ENCODE results near the gene CUL4A. TPM values are rescaled to one million over a fixed set of nuclear protein-coding genes. Genes with fewer than 3 reads are reported as not detected.
"Not testable (repeated sequence)": the region's sequence is repeated elsewhere in the genome, so short reads cannot be mapped to it uniquely, and the experiment has no call there.

The CUL4A gene
- polyA plus RNA-seq, 6 donors from 2014 or later = 28.9 to 43.7 (median 36.8) TPM

- Mint-ChIP-seq H3K4me3 (peak overlapping the region; percentile 86 to 98 (median 96)), H3K4me1 (peaks cover 30 to 43% (median 31%) of the 10 kb centered on the region in 3 donors)
- no peak for DNase-seq
These were observed 88.9 kb downstream of the CUL4A start for GRCh38 chr13:113298043-113298945.

GRCh38 chr13:113299951-113300350 is 90.5 kb downstream of the CUL4A start:
- no peak overlapping the region for H3K4me3 Mint-ChIP-seq
- peaks cover 5 to 8% of the 10 kb centered on the region in 2 donors for H3K36me3 Mint-ChIP-seq
- H3K27ac Mint-ChIP-seq = peak overlapping the region in 3 of 6 donors; percentile 54 to 77 (median 65)
- H3K27me3 Mint-ChIP-seq = peaks cover 0 to 5% (median 0%) of the 10 kb centered on the region in 3 donors
- peaks cover 33 to 52% (median 34%) of the 10 kb centered on the region in 3 donors for H3K4me1 Mint-ChIP-seq
- DNase-seq (peak; percentile 7), ATAC-seq (ENCODE audit: low read depth in 2 of 2) (peak in 1 of 2 donors; percentile 5)
- peaks cover 0 to 6% (median 4%) of the 10 kb centered on the region in 7 donors for H3K9me3 Mint-ChIP-seq

More at GRCh38 chr13:113298043-113298945, 88.9 kb downstream of the CUL4A start:
- ATAC-seq (ENCODE audit: low read depth in 2 of 2) = no peak
- H3K27ac Mint-ChIP-seq = peak overlapping the region; percentile 83 to 99 (median 98)
- peaks cover 5 to 8% of the 10 kb centered on the region in 2 donors for H3K36me3 Mint-ChIP-seq
- peaks cover 7 to 16% (median 10%) of the 10 kb centered on the region in 3 donors for H3K27me3 Mint-ChIP-seq
- peaks cover 0 to 6% (median 4%) of the 10 kb centered on the region in 7 donors for H3K9me3 Mint-ChIP-seq

- ATAC-seq (ENCODE audit: low read depth in 2 of 2) (no peak), DNase-seq (no peak)
- H3K4me1 Mint-ChIP-seq = peaks cover 18 to 47% (median 24%) of the 10 kb centered on the region in 3 donors
- no peak overlapping the region for H3K27ac Mint-ChIP-seq
- H3K4me3 Mint-ChIP-seq = peak overlapping the region in 1 of 8 donors; percentile 16
- H3K36me3 Mint-ChIP-seq = peaks cover 0 to 8% of the 10 kb centered on the region in 2 donors
- H3K9me3 Mint-ChIP-seq = no peaks in the 10 kb centered on the region
- no peaks in the 10 kb centered on the region for H3K27me3 Mint-ChIP-seq
These were observed 93.6 kb downstream of the CUL4A start for GRCh38 chr13:113302986-113303385.

- H3K9me3 Mint-ChIP-seq = no peaks in the 10 kb centered on the region
- no peak overlapping the region for H3K27ac Mint-ChIP-seq
- peak overlapping the region in 1 of 8 donors; percentile 42 for H3K4me3 Mint-ChIP-seq
- H3K4me1 Mint-ChIP-seq = peaks cover 12 to 35% (median 15%) of the 10 kb centered on the region in 3 donors
- DNase-seq = no peak
- H3K27me3 Mint-ChIP-seq = no peaks in the 10 kb centered on the region
- H3K36me3 Mint-ChIP-seq = peaks cover 0 to 8% of the 10 kb centered on the region in 2 donors
- ATAC-seq (ENCODE audit: low read depth in 2 of 2) = no peak
These were observed 94.7 kb downstream of the CUL4A start for GRCh38 chr13:113304121-113304520.

GRCh38 chr13:113305208-113305607 is 95.8 kb downstream of the CUL4A start:
- no peak overlapping the region for H3K27ac Mint-ChIP-seq
- H3K9me3 Mint-ChIP-seq = no peaks in the 10 kb centered on the region
- ATAC-seq (ENCODE audit: low read depth in 2 of 2) (no peak), DNase-seq (no peak)
- H3K27me3 Mint-ChIP-seq = no peaks in the 10 kb centered on the region
- peaks cover 12 to 28% (median 15%) of the 10 kb centered on the region in 3 donors for H3K4me1 Mint-ChIP-seq
- no peak overlapping the region for H3K4me3 Mint-ChIP-seq
- H3K36me3 Mint-ChIP-seq = peaks cover 0 to 12% of the 10 kb centered on the region in 2 donors

GRCh38 chr13:113307491-113307890 is 98.1 kb downstream of the CUL4A start:
- peaks cover 11 to 14% of the 10 kb centered on the region in 2 donors for H3K36me3 Mint-ChIP-seq

GRCh38 chr13:113309473-113309872 is 100.1 kb downstream of the CUL4A start:
- no peaks in the 10 kb centered on the region for H3K9me3 Mint-ChIP-seq
- no peak overlapping the region for H3K27ac Mint-ChIP-seq
- H3K4me1 Mint-ChIP-seq = peaks cover under 1 to 16% (median 14%) of the 10 kb centered on the region in 3 donors
- H3K27me3 Mint-ChIP-seq = no peaks in the 10 kb centered on the region
- no peak overlapping the region for H3K4me3 Mint-ChIP-seq
- DNase-seq = no peak
- no peak for ATAC-seq (ENCODE audit: low read depth in 2 of 2)
- H3K36me3 Mint-ChIP-seq = peaks cover 11 to 14% of the 10 kb centered on the region in 2 donors

More at GRCh38 chr13:113307491-113307890, 98.1 kb downstream of the CUL4A start:
- H3K27me3 Mint-ChIP-seq = no peaks in the 10 kb centered on the region
- DNase-seq = no peak
- no peak overlapping the region for H3K27ac Mint-ChIP-seq
- no peak for ATAC-seq (ENCODE audit: low read depth in 2 of 2)
- H3K4me3 Mint-ChIP-seq = no peak overlapping the region
- peaks cover 7 to 24% (median 14%) of the 10 kb centered on the region in 3 donors for H3K4me1 Mint-ChIP-seq
- no peaks in the 10 kb centered on the region for H3K9me3 Mint-ChIP-seq

- Mint-ChIP-seq H3K4me1 (peaks cover 5 to 15% (median 6%) of the 10 kb centered on the region in 3 donors), H3K27ac (peak overlapping the region in 1 of 6 donors; percentile 42), H3K36me3 (peaks cover 11 to 19% of the 10 kb centered on the region in 2 donors)
- not testable (repeated sequence) for H3K9me3 Mint-ChIP-seq; ATAC-seq (ENCODE audit: low read depth in 2 of 2); DNase-seq; H3K27me3 Mint-ChIP-seq; H3K4me3 Mint-ChIP-seq
These were observed 104.7 kb downstream of the CUL4A start for GRCh38 chr13:113314112-113314511.

GRCh38 chr13:113314895-113315470 is 105.6 kb downstream of the CUL4A start:
- Mint-ChIP-seq H3K36me3 (peaks cover 7 to 24% of the 10 kb centered on the region in 2 donors), H3K4me1 (peaks cover 5 to 15% (median 6%) of the 10 kb centered on the region in 3 donors), H3K27ac (peak overlapping the region in 2 of 6 donors; percentile 18 to 70)
- not testable (repeated sequence) for H3K27me3 Mint-ChIP-seq; DNase-seq; ATAC-seq (ENCODE audit: low read depth in 2 of 2); H3K4me3 Mint-ChIP-seq; H3K9me3 Mint-ChIP-seq

- Mint-ChIP-seq H3K36me3 (peaks cover 6 to 25% of the 10 kb centered on the region in 2 donors), H3K9me3 (no peaks in the 10 kb centered on the region), H3K4me3 (no peak overlapping the region), H3K4me1 (peaks cover 5 to 15% (median 6%) of the 10 kb centered on the region in 3 donors), H3K27ac (no peak overlapping the region), H3K27me3 (no peaks in the 10 kb centered on the region)
- ATAC-seq (ENCODE audit: low read depth in 2 of 2) (no peak), DNase-seq (no peak)
These were observed 106.6 kb downstream of the CUL4A start for GRCh38 chr13:113315992-113316391.

Other genes starting within 250 kb of the CUL4A start
- 1 to 10 TPM; 2.1 to 4.7 (median 4.2) TPM for gene MCF2L, start 240.4 kb upstream of the CUL4A start, polyA plus RNA-seq (ENCODE audit: low read depth in 6 of 6)
- not detected for gene F7, start 103.8 kb upstream of the CUL4A start, polyA plus RNA-seq (ENCODE audit: low read depth in 6 of 6)
- gene F10, start 86.8 kb upstream of the CUL4A start, polyA plus RNA-seq (ENCODE audit: low read depth in 6 of 6) = not detected
- under 1 TPM in 1 of 6 donors, not detected in 5; 0.17 TPM for gene PROZ, start 51.0 kb upstream of the CUL4A start, polyA plus RNA-seq (ENCODE audit: low read depth in 6 of 6)
- 10 to 100 TPM; 44.7 to 76.2 (median 55.4) TPM for gene PCID2, start 944 bp upstream of the CUL4A start, polyA plus RNA-seq (ENCODE audit: low read depth in 6 of 6)
- gene LAMP1, start 87.6 kb downstream of the CUL4A start, polyA plus RNA-seq (ENCODE audit: low read depth in 6 of 6) = 10 to 100 TPM; 18.5 to 24.3 (median 19.9) TPM
- under 1 TPM in 1 of 6 donors, not detected in 5; 0.28 TPM for gene GRTP1, start 154.5 kb downstream of the CUL4A start, polyA plus RNA-seq (ENCODE audit: low read depth in 6 of 6)
- gene ADPRHL1, start 243.9 kb downstream of the CUL4A start, polyA plus RNA-seq (ENCODE audit: low read depth in 6 of 6) = under 1 TPM in 2 of 6 donors, not detected in 4; 0.54 to 0.75 TPM

Data from naive B cell (primary cell).